ENCODE results near the gene ARIH2. TPM values are rescaled to one million over a fixed set of nuclear protein-coding genes. Genes with fewer than 3 reads are reported as not detected.

The ARIH2 gene
- total RNA-seq, 1 experiment from 2014 or later: 77.0 TPM

GRCh38 chr3:49034650-49035049 is 116.0 kb downstream of the ARIH2 start:
- no peak for TF ChIP-seq REST (IDR thresholded peaks at IDR 0.05; ENCODE audit: insufficient read depth in 1 of 2, low read depth in 2 of 2, low read length in 1 of 2)
- no peak for DNase-seq (ENCODE audit: low read depth, low spot score)
- no peak overlapping the region for H3K4me3 ChIP-seq (ENCODE audit: low read depth in 2 of 2, low read length in 2 of 2)
- no TSS peak for BruUV-seq (replicated peaks)
- no peak for ATAC-seq
- H3K4me1 ChIP-seq (ENCODE audit: control insufficient read depth, insufficient read depth, low read length): no peaks in the 10 kb centered on the region
- intact Hi-C loops (cut with micrococcal nuclease; ENCODE audit: unreplicated experiment) (no loop called here), in situ Hi-C loops (cut with HindIII; ENCODE audit: low pct_unique_long_range_greater_than_20kb, low sequenced_read_pairs) (no loop called here)
- H3K27me3 ChIP-seq (ENCODE audit: control insufficient read depth, insufficient read depth, low read length): no peaks in the 10 kb centered on the region
- no peak overlapping the region for H3K27ac ChIP-seq (ENCODE audit: low read length)
- CTCF ChIA-PET: no interaction called here
- no peaks in the 10 kb centered on the region for H3K9me3 ChIP-seq (ENCODE audit: control insufficient read depth, insufficient read depth, low read depth, low read length)
- peaks cover 16% of the 10 kb centered on the region for H3K36me3 ChIP-seq (ENCODE audit: control insufficient read depth, insufficient read depth, low read length)
- POLR2A ChIA-PET: interaction anchor here (0.6 kb wide), 1 partner anchor 1304 kb away, joined by 6 read pairs; no protein-coding TSS in a partner anchor

GRCh38 chr3:49035281-49035680 is 116.6 kb downstream of the ARIH2 start:
- Histone ChIP-seq H3K4me1 (ENCODE audit: control insufficient read depth, insufficient read depth, low read length) (no peaks in the 10 kb centered on the region), H3K4me3 (ENCODE audit: low read depth in 2 of 2, low read length in 2 of 2) (no peak overlapping the region), H3K9me3 (ENCODE audit: control insufficient read depth, insufficient read depth, low read depth, low read length) (no peaks in the 10 kb centered on the region), H3K27ac (ENCODE audit: low read length) (no peak overlapping the region), H3K36me3 (ENCODE audit: control insufficient read depth, insufficient read depth, low read length) (peaks cover 16% of the 10 kb centered on the region; the same call in 1 of the 2 replicates), H3K27me3 (ENCODE audit: control insufficient read depth, insufficient read depth, low read length) (no peaks in the 10 kb centered on the region)
- DNase-seq (ENCODE audit: low read depth, low spot score) (no peak), ATAC-seq (no peak)
- CTCF ChIA-PET: no interaction called here
- in situ Hi-C loops (cut with HindIII; ENCODE audit: low pct_unique_long_range_greater_than_20kb, low sequenced_read_pairs) (no loop called here), intact Hi-C loops (cut with micrococcal nuclease; ENCODE audit: unreplicated experiment) (no loop called here)
- TF ChIP-seq SIN3A (IDR thresholded peaks at IDR 0.05; ENCODE audit: borderline replicate concordance, insufficient read depth, low read depth, low read length): no peak
- no peak for TF ChIP-seq CTCF (IDR thresholded peaks at IDR 0.05)
- no peak for TF ChIP-seq REST (IDR thresholded peaks at IDR 0.05; ENCODE audit: insufficient read depth in 1 of 2, low read depth in 2 of 2, low read length in 1 of 2)
- TF ChIP-seq TCF7L2 (IDR thresholded peaks at IDR 0.05; ENCODE audit: low read depth, low read length): no peak
- no peak for TF ChIP-seq POLR2AphosphoS5 (IDR thresholded peaks at IDR 0.05; ENCODE audit: low read depth, low read length)
- BruUV-seq (replicated peaks): no TSS peak
- POLR2A ChIA-PET: no interaction called here

Small RNA genes within 50 kb of the gene (microRNA-seq; reads per million reads assigned to microRNA genes)
- gene MIR191 (ENCODE audit: unreplicated experiment) (31,770 reads per million, percentile 99 among the genes with 10 or more reads in this experiment), gene MIR425 (ENCODE audit: unreplicated experiment) (19,994 reads per million, percentile 98 among the genes with 10 or more reads in this experiment)

Other genes with a start within 250 kb of the ARIH2 start
- gene NCKIPSD, start 232.9 kb upstream of the ARIH2 start, total RNA-seq (2021; ENCODE audit: unreplicated experiment): 26.8 TPM
- gene IP6K2, start 201.6 kb upstream of the ARIH2 start, total RNA-seq (2021; ENCODE audit: unreplicated experiment): 50.2 TPM
- gene PRKAR2A, start 71.0 kb upstream of the ARIH2 start, total RNA-seq (2021; ENCODE audit: unreplicated experiment): 85.4 TPM
- 12.2 TPM for gene SLC25A20, start 20.0 kb upstream of the ARIH2 start, total RNA-seq (2021; ENCODE audit: unreplicated experiment)
- gene P4HTM, start 71.4 kb downstream of the ARIH2 start, total RNA-seq (2021; ENCODE audit: unreplicated experiment): 28.3 TPM
- gene WDR6, start 88.5 kb downstream of the ARIH2 start, total RNA-seq (2021; ENCODE audit: unreplicated experiment): 142 TPM
- gene DALRD3, start 99.7 kb downstream of the ARIH2 start, total RNA-seq (2021; ENCODE audit: unreplicated experiment): 22.5 TPM
- 101 TPM for gene NDUFAF3, start 103.3 kb downstream of the ARIH2 start, total RNA-seq (2021; ENCODE audit: unreplicated experiment)
- gene IMPDH2, start 110.6 kb downstream of the ARIH2 start, total RNA-seq (2021; ENCODE audit: unreplicated experiment): 149 TPM
- gene QRICH1, start 175.2 kb downstream of the ARIH2 start, total RNA-seq (2021; ENCODE audit: unreplicated experiment): 79.9 TPM
- 186 TPM for gene QARS1, start 185.9 kb downstream of the ARIH2 start, total RNA-seq (2021; ENCODE audit: unreplicated experiment)
- 60.6 TPM for gene USP19, start 202.0 kb downstream of the ARIH2 start, total RNA-seq (2021; ENCODE audit: unreplicated experiment)
- 189 TPM for gene LAMB2, start 214.2 kb downstream of the ARIH2 start, total RNA-seq (2021; ENCODE audit: unreplicated experiment)
- gene CCDC71, start 247.5 kb downstream of the ARIH2 start, total RNA-seq (2021; ENCODE audit: unreplicated experiment): 14.1 TPM